HG03432 (cell line): ENCODE results near the gene ELL3.
"Not testable (repeated sequence)": the region's sequence is repeated elsewhere in the genome, so short reads cannot be mapped to it uniquely, and the experiment has no call there.

Experiments
- ATAC-seq: cut with Tn5 transposase; IDR thresholded peaks from one replicate; pipeline ENCODE4 v1.9.1; 2021; ENCODE audit warnings: mild to moderate bottlenecking, moderate library complexity; ENCODE audit not compliant: unreplicated experiment

The ELL3 gene

DNA sequence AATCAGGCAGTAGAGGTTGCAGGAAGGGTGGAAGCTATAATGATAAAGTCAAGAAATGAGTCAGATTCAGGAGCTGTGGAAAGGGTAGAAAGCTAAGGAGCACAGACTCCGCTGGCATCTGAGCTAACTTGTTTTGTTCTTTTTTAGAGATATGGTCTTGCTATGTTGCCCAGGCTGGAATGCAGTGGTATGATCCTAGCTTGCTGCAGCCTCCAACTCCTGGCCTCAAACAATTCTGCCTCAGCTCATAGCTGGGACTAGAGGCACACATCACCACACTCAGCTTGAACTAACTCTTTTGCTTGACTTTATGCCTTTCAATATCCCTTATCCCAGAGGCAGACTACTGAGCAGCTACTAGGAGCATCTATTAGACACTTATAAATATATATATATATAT lies 50.5 kb downstream of the ELL3 start:
- not testable (repeated sequence) for ATAC-seq

DNA sequence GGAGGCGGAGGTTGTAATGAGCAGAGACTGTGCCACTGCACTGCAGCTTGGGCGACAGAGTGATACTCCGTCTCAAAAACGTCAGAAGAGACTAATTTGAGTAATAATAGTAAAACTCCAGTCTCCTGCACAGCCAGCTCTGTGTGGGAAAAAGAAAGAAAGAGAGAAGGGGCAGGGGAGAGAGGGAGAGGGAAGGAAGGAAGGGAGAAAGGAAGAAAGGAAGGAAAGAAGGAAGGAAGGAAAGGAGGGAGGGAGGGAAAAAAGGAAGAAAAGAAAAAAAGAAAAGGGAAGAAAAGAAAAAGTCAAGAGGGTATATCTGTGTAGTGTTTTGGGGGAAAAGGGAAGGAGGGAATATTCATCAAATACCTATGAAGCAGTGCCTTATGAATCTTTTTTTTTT lies 53.6 kb downstream of the ELL3 start:
- no peak for ATAC-seq
